Choroid plexus epithelial cell (primary cell): ENCODE data around the gene ARMC9.
A peak's percentile ranks its signal among the peaks of the same experiment; 100 is the strongest.

Source experiments
- DNase-seq: peaks from one replicate; pipeline ENCODE4 v3.0.0-alpha.2; 2010; ENCODE audit warnings: low read depth
- H3K4me3 ChIP-seq: 2 replicates; pipeline ENCODE4 v1.5.1; 2011; ENCODE audit warnings: low read depth, mild to moderate bottlenecking, control low read depth, low read length, moderate library complexity
- TF ChIP-seq, protein P1 (sequence below): conservative IDR thresholded peaks from 2 replicates; pipeline ENCODE4 v1.5.1; 2011; ENCODE audit warnings: low read depth, mild to moderate bottlenecking, control low read depth, inconsistent platforms, low read length, moderate library complexity

Gene ARMC9

DNA sequence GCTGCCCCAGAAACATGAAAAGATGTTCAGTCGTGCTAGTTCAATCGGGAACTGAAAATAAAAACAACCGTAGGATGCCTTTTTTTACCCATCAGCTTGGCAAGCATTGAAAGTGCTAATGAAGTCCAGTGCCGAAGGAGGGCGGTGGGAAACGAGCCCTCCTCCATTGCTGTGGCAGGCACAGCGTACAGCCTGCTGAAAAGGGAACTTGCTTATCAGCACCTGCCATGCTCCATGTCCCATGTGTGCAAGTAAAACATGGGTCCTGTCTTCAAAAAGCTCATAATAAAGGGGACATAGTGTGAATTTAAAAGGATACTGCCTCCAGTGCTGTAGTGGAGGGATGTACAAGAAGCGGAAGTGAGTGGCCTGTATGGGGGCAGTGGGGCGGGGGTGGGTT lies 82.4 kb downstream of the ARMC9 start:
- TF ChIP-seq, protein P1, sequence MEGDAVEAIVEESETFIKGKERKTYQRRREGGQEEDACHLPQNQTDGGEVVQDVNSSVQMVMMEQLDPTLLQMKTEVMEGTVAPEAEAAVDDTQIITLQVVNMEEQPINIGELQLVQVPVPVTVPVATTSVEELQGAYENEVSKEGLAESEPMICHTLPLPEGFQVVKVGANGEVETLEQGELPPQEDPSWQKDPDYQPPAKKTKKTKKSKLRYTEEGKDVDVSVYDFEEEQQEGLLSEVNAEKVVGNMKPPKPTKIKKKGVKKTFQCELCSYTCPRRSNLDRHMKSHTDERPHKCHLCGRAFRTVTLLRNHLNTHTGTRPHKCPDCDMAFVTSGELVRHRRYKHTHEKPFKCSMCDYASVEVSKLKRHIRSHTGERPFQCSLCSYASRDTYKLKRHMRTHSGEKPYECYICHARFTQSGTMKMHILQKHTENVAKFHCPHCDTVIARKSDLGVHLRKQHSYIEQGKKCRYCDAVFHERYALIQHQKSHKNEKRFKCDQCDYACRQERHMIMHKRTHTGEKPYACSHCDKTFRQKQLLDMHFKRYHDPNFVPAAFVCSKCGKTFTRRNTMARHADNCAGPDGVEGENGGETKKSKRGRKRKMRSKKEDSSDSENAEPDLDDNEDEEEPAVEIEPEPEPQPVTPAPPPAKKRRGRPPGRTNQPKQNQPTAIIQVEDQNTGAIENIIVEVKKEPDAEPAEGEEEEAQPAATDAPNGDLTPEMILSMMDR, result no peak
- no peak overlapping the region for H3K4me3 ChIP-seq
- no peak for DNase-seq

DNA sequence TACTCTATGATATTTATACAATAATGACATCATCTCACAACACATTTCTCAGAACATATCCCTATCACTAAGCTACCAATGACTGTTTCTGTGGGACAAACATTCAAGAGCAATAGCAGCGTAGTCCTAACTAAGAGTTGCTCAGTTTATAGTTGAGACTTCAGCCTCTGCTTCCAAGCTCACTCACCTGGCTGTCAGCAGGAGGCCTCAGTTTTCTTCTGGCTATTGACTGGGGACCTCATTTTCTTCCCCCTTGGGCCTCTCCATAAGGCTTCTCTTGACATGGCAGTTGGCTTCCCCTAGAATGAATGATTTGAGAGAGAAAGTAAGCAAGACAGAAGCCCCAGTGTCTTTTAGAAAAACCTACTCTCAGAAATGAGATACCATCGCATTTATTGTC lies 85.9 kb downstream of the ARMC9 start:
- H3K4me3 ChIP-seq, result no peak overlapping the region
- TF ChIP-seq, protein P1, result no peak
- no peak for DNase-seq

DNA sequence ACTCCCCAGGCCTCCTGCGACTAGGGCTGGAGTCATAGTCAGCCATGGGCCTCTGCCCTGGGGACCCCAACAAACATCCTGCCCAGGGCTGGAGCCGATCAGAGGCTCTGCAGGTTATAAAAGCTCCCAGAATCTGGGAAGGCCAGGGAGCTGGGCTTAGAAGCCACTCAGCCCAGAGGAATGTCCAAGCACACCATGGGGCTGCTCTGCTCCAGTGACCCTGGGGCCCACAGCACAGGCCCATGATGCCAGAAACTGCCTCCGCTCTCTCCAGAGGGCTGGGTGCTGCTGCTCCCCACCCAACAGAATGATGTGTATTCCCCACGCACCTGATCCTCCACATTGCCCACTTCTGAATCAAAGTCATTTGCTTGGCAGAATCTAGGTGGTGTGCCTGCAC lies 88.5 kb downstream of the ARMC9 start:
- no peak overlapping the region for H3K4me3 ChIP-seq
- TF ChIP-seq, protein P1, result no peak
- peak; percentile 46 for DNase-seq

DNA sequence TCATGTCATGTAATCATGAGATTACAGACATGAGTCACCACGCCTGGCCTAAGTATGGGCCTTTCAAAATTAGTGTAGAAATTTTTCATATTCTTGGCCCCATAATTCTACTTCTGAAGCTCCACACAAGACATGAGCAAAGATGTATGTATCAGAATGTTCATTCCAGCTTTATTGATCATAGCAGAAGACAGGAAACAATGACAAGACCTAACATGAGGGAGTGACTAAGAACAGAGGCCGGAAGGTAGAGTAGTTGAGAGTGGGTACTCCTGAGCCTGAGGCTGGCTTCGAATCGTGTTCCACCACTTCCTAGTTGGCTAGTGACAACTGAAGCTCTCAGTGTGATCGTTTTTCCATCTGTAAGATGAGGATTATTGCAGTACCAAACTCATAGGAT lies 89.3 kb downstream of the ARMC9 start:
- no peak overlapping the region for H3K4me3 ChIP-seq
- TF ChIP-seq, protein P1, result no peak
- no peak for DNase-seq

DNA sequence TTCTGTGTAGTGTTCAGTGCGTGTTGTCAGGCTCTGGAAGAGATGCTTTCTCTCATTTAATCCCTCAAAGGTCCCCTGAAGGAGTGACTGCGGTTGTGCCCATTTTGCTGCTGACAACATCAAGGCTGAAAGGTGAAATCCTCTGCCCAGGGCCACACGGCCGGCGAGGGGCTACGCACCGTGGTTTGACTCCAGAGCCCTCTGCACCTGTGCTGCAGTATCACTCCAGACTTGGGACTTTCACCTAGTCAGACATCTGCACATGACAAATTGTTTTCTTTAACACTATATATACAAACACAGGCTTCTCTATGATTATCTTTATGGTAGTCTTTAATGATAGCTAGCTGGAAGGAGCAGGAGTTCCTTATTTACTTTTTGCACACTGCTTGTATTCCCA lies 90.2 kb downstream of the ARMC9 start:
- TF ChIP-seq, protein P1, result no peak

DNA sequence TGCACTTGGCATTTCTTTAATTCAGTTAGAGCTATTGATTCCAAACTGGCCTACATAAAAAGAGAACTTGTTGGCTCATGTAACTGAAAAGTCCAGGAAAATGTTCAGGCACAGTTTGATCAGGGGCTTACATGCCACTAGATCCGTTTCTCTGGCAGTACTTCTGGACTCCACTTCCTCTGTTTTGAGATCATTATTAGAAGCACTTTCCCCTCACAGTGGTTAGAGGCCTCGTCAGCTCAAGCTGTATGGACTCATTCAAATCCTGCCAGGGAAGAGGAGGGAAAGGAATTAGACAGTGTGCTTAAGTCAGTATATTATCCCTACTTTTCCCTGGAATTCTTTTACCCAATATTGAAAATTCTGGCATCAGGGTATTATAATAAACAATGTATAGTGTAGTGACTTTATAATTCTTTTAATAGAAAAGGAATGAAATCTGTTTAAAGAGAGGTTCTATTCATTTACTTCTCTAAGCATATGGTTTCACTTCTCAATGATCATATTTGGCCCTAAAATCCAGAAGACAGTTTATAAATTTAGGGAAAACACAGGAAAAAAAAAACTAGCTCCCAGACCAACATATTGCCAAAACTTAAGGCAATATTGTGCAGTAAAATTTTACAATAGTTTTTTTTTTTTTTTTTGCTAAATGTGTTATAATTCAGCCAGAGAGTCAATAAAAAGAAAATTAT lies 92.0 kb downstream of the ARMC9 start:
- TF ChIP-seq, protein P1, result no peak
- H3K4me3 ChIP-seq, result no peak overlapping the region
- DNase-seq, result no peak

More for the DNA sequence above, 90.2 kb downstream of the ARMC9 start:
- no peak for DNase-seq
- no peak overlapping the region for H3K4me3 ChIP-seq

DNA sequence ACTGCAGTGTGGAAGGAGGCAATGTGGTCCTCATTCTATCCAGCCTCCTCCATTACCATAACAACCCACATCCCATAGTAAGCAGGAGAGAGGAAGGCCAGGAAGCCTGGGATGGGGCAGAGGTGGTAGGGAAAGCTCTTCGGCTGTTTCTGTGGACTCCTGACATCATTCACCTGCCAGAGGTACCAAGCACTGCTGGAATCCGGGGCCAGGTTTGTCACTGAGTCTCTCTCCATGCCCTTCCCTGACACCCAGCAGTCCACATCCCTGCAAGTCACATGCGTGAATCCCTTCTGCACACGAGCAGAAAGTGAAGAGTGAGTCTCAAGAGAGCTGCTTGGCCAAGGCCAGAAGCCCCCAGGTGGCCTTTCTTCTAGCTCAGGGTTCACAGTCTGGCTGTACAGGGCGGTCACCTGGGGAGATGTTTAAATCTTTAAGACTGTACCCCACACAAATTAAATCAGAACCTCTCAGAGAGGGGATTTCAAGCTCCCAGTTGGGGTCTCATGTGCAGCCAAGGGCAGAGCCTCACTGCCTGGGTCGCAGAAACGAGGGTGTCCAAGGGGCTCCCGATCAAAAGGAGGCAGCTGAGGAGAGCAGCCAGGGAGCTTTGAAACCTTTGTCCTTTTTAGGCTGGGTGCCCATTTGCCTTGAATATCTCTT lies 94.2 kb downstream of the ARMC9 start:
- TF ChIP-seq, protein P1, result no peak
- DNase-seq, result no peak
- no peak overlapping the region for H3K4me3 ChIP-seq
